C4-2B (cell line): ENCODE results near the gene PIGL.

Experiments
- H3K27ac ChIP-seq: fragments of 450-650 bp; 2 replicates; pipeline ENCODE4 v1.5.1; 2017
- CTCF ChIP-seq: fragments of 450-650 bp; conservative IDR thresholded peaks from 2 replicates; pipeline ENCODE4 v1.5.1; 2017; ENCODE audit warnings: mild to moderate bottlenecking
- ZFX ChIP-seq: fragments of 450-650 bp; IDR thresholded peaks from 2 replicates; pipeline ENCODE4 v1.6.1; 2017

The PIGL gene

GRCh38 chr17:16239931-16240330 lies 22.9 kb downstream of the PIGL start:
- TF ChIP-seq CTCF = no peak
- TF ChIP-seq ZFX = no peak
- H3K27ac ChIP-seq = no peak overlapping the region

- TF ChIP-seq ZFX (no peak), CTCF (no peak)
- H3K27ac ChIP-seq = no peak overlapping the region
Observed at GRCh38 chr17:16241906-16242399, 24.9 kb downstream of the PIGL start.

GRCh38 chr17:16243385-16243784 lies 26.4 kb downstream of the PIGL start:
- H3K27ac ChIP-seq = no peak overlapping the region

GRCh38 chr17:16243801-16244567 lies 27.0 kb downstream of the PIGL start:
- no peak for TF ChIP-seq ZFX
- TF ChIP-seq CTCF = no peak
- H3K27ac ChIP-seq = no peak overlapping the region

More at GRCh38 chr17:16243385-16243784, 26.4 kb downstream of the PIGL start:
- TF ChIP-seq CTCF (no peak), ZFX (no peak)

GRCh38 chr17:16247586-16247984 lies 30.6 kb downstream of the PIGL start:
- TF ChIP-seq ZFX (no peak), CTCF (no peak)
- no peak overlapping the region for H3K27ac ChIP-seq

GRCh38 chr17:16250635-16251034 lies 33.6 kb downstream of the PIGL start:
- TF ChIP-seq CTCF (no peak), ZFX (no peak)
- H3K27ac ChIP-seq = no peak overlapping the region

- TF ChIP-seq ZFX (no peak), CTCF (no peak)
- H3K27ac ChIP-seq = no peak overlapping the region
Observed at GRCh38 chr17:16251043-16251442, 34.0 kb downstream of the PIGL start.
